Measurements from ENCODE around the gene SMCO4. TPM values are rescaled to one million over a fixed set of nuclear protein-coding genes. Genes with fewer than 3 reads are reported as not detected.

Gene SMCO4
- total RNA-seq, 2 experiments from 2014 or later = 36.1 to 44.1 TPM

- H3K79me2 ChIP-seq (ENCODE audit: insufficient read depth, low read depth, low read length) = no peaks in the 10 kb centered on the region
- no peak overlapping the region for H3K4me3 ChIP-seq (ENCODE audit: low read depth, low read length, poor library complexity, severe bottlenecking)
- DNase-seq (ENCODE audit: low spot score) = no peak
- ChIA-PET CTCF (ENCODE audit: unreplicated experiment) (no interaction called here), POLR2A (interaction anchor here (0.7 to 1.7 kb wide), 5 partner anchors 12 to 257 kb away, joined by 3 to 5 read pairs (median 3); partner anchors contain the start of genes C11orf54 and TAF1D)
- H4K20me1 ChIP-seq (ENCODE audit: insufficient read depth, low read length) = no peaks in the 10 kb centered on the region
- H3K4me2 ChIP-seq (ENCODE audit: low read length) = no peak overlapping the region
- no peaks in the 10 kb centered on the region for H3K4me1 ChIP-seq (ENCODE audit: insufficient read depth, low read length, poor library complexity, severe bottlenecking)
- no peaks in the 10 kb centered on the region for H3K9me2 ChIP-seq (ENCODE audit: insufficient read depth, low read length)
- H3K27ac ChIP-seq (ENCODE audit: low read depth, low read length, poor library complexity, severe bottlenecking) = no peak overlapping the region
- no TSS peak for BruUV-seq (replicated peaks)
- TF ChIP-seq EZH2phosphoT487 (IDR thresholded peaks at IDR 0.05; ENCODE audit: borderline replicate concordance, low read depth, low read length) = no peak
- TF ChIP-seq CTCF (conservative IDR thresholded peaks at IDR 0.05; ENCODE audit: low read length) = no peak
- no peaks in the 10 kb centered on the region for H3K9me3 ChIP-seq (ENCODE audit: low read length)
- H2AFZ ChIP-seq (ENCODE audit: low read length) = no peak overlapping the region
- intact Hi-C loops (cut with micrococcal nuclease; ENCODE audit: unreplicated experiment) = no loop called here
- H3K36me3 ChIP-seq (ENCODE audit: insufficient read depth, low read length) = no peaks in the 10 kb centered on the region; the same call in 1 of the 2 replicates
These were observed 58.5 kb downstream of the SMCO4 start for GRCh38 chr11:93484716-93485115.

- H3K36me3 ChIP-seq (ENCODE audit: insufficient read depth, low read length) = no peaks in the 10 kb centered on the region
- H2AFZ ChIP-seq (ENCODE audit: low read length) = no peak overlapping the region
- DNase-seq (ENCODE audit: low spot score) = no peak
- TF ChIP-seq CTCF (conservative IDR thresholded peaks at IDR 0.05; ENCODE audit: low read length) (no peak), EZH2phosphoT487 (IDR thresholded peaks at IDR 0.05; ENCODE audit: borderline replicate concordance, low read depth, low read length) (no peak)
- CTCF ChIA-PET (ENCODE audit: unreplicated experiment) = interaction anchor here (0.5 kb wide), 1 partner anchor 47 kb away, joined by 3 read pairs; no protein-coding TSS in a partner anchor
- H3K9me2 ChIP-seq (ENCODE audit: insufficient read depth, low read length) = no peaks in the 10 kb centered on the region
- POLR2A ChIA-PET = interaction anchor here (0.5 kb wide), 1 partner anchor 210 kb away, joined by 3 read pairs; no protein-coding TSS in a partner anchor
- H3K4me2 ChIP-seq (ENCODE audit: low read length) = no peak overlapping the region
- BruUV-seq (replicated peaks) = no TSS peak
- no peak overlapping the region for H3K27ac ChIP-seq (ENCODE audit: low read depth, low read length, poor library complexity, severe bottlenecking)
- no peak overlapping the region for H3K4me3 ChIP-seq (ENCODE audit: low read depth, low read length, poor library complexity, severe bottlenecking)
- no peaks in the 10 kb centered on the region for H4K20me1 ChIP-seq (ENCODE audit: insufficient read depth, low read length)
- intact Hi-C loops (cut with micrococcal nuclease; ENCODE audit: unreplicated experiment) = no loop called here
- no peaks in the 10 kb centered on the region for H3K4me1 ChIP-seq (ENCODE audit: insufficient read depth, low read length, poor library complexity, severe bottlenecking)
- no peaks in the 10 kb centered on the region for H3K9me3 ChIP-seq (ENCODE audit: low read length)
- no peaks in the 10 kb centered on the region for H3K79me2 ChIP-seq (ENCODE audit: insufficient read depth, low read depth, low read length)
These were observed 60.6 kb downstream of the SMCO4 start for GRCh38 chr11:93482556-93482955.

DNA sequence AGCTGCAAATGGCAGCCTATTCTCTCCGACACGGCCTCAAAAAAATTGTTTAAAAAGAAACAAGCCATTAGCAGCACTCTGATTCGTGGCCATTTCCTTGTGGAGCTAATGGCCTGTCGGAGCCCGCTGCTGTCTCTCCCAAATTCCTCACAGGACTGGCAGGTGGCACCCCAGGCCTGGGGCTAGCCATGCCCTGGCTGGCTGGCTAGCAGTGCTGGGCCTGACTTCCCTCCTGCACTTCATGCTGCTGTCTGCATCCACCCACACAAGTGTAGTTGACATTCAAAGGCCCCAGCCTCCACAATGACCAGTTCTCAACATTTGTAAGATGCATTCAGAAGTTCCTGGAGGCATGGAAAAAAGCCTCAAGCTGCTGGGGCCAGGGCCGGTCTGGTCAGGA, 61.5 kb downstream of the SMCO4 start:
- no peaks in the 10 kb centered on the region for H3K9me3 ChIP-seq (ENCODE audit: low read length)
- H3K27ac ChIP-seq (ENCODE audit: low read depth, low read length, poor library complexity, severe bottlenecking) = no peak overlapping the region
- intact Hi-C loops (cut with micrococcal nuclease; ENCODE audit: unreplicated experiment) = no loop called here
- DNase-seq (ENCODE audit: low spot score) = no peak
- POLR2A ChIA-PET = interaction anchor here (0.5 kb wide), 1 partner anchor 13 kb away, joined by 3 read pairs; no protein-coding TSS in a partner anchor
- H3K4me1 ChIP-seq (ENCODE audit: insufficient read depth, low read length, poor library complexity, severe bottlenecking) = no peaks in the 10 kb centered on the region
- CTCF ChIA-PET (ENCODE audit: unreplicated experiment) = no interaction called here
- no peaks in the 10 kb centered on the region for H3K36me3 ChIP-seq (ENCODE audit: insufficient read depth, low read length)
- no peak overlapping the region for H2AFZ ChIP-seq (ENCODE audit: low read length)
- H3K9me2 ChIP-seq (ENCODE audit: insufficient read depth, low read length) = no peaks in the 10 kb centered on the region
- H3K4me2 ChIP-seq (ENCODE audit: low read length) = no peak overlapping the region
- no peak overlapping the region for H3K4me3 ChIP-seq (ENCODE audit: low read depth, low read length, poor library complexity, severe bottlenecking)
- TF ChIP-seq EZH2phosphoT487 (IDR thresholded peaks at IDR 0.05; ENCODE audit: borderline replicate concordance, low read depth, low read length) (no peak), CTCF (conservative IDR thresholded peaks at IDR 0.05; ENCODE audit: low read length) (no peak)
- no TSS peak for BruUV-seq (replicated peaks)
- H4K20me1 ChIP-seq (ENCODE audit: insufficient read depth, low read length) = no peaks in the 10 kb centered on the region
- H3K79me2 ChIP-seq (ENCODE audit: insufficient read depth, low read depth, low read length) = no peaks in the 10 kb centered on the region
